SK-N-MC (cell line): ENCODE data around the gene XKR7.

Experiments
- EZH2 ChIP-seq: fragments of 200-600 bp; sonication (generic); IDR thresholded peaks from one replicate; pipeline ENCODE4 v1.6.1; 2017; ENCODE audit warnings: antibody characterized with exemption
- POLR2AphosphoS5 ChIP-seq: IDR thresholded peaks from 2 replicates; pipeline ENCODE4 v1.6.1; 2012; ENCODE audit warnings: mild to moderate bottlenecking, low read depth, low read length, borderline replicate concordance

- no peak for TF ChIP-seq EZH2
- no peak for TF ChIP-seq POLR2AphosphoS5
These were observed 4.6 kb downstream of the XKR7 start for GRCh38 chr20:31972471-31973021.
